ENCODE measurements around the gene CCDC92B. TPM values are rescaled to one million over a fixed set of nuclear protein-coding genes. Genes with fewer than 3 reads are reported as not detected.
A peak's percentile ranks its signal among the peaks of the same experiment; 100 is the strongest.
"Not testable (repeated sequence)": the region's sequence is repeated elsewhere in the genome, so short reads cannot be mapped to it uniquely, and the experiment has no call there.

Gene CCDC92B
- polyA plus RNA-seq, 6 donors from 2014 or later, result not detected

DNA sequence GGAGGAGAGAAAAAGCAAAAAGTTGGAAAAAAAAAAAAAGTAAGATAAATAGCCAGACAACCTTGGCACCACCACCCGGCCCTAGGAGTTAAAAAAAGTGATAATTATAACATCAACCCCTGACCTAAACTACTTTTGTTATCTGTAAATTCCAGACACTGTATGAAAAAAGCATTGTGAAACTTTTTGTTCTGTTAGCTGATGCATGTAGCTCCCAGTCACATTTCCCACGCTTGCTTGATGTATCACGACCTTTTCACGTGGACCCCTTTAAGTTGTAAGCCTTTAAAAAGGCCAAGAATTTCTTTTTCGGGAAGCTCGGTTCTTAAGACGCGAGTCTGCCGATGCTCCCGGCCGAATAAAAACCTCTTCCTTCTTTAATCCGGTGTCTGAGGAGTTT, 35.9 kb upstream of the CCDC92B start:
- not testable (repeated sequence) for ATAC-seq (ENCODE audit: low read depth in 2 of 2); H3K9me3 Mint-ChIP-seq; DNase-seq; H3K36me3 Mint-ChIP-seq; H3K27ac Mint-ChIP-seq
- peaks cover 0 to 11% (median 0%) of the 10 kb centered on the region in 3 donors for H3K27me3 Mint-ChIP-seq
- peak overlapping the region in 1 of 8 donors; percentile 61 for H3K4me3 Mint-ChIP-seq
- H3K4me1 Mint-ChIP-seq, result peaks cover 4 to 22% (median 8%) of the 10 kb centered on the region in 3 donors

DNA sequence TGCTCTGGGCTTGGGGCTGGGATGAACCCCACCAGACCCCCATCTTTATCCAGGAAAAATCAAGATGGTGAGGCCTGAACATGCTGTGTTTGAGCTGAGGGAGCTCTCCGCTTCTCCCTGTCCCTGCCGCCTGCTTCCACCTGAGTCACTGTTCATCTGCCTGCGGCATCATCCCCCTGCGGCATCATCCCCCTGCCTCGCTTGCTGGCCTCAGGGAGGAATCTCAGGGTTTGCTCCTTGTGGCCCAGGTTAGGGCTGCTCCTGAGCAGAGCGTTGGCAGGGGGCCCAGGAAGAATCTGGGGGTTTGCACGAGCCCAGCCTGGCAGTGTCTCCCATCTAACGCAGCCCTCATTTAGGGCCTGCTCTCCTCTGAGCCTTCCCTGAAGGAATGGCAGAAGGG, 35.4 kb upstream of the CCDC92B start:
- Mint-ChIP-seq H3K4me3 (peak overlapping the region in 1 of 8 donors; percentile 61), H3K9me3 (peaks cover 0 to 2% (median 0%) of the 10 kb centered on the region in 7 donors), H3K27me3 (peaks cover 1 to 11% (median 2%) of the 10 kb centered on the region in 3 donors), H3K27ac (no peak overlapping the region), H3K4me1 (peaks cover 3 to 17% (median 3%) of the 10 kb centered on the region in 3 donors), H3K36me3 (no peaks in the 10 kb centered on the region)
- DNase-seq (no peak), ATAC-seq (ENCODE audit: low read depth in 2 of 2) (no peak)

DNA sequence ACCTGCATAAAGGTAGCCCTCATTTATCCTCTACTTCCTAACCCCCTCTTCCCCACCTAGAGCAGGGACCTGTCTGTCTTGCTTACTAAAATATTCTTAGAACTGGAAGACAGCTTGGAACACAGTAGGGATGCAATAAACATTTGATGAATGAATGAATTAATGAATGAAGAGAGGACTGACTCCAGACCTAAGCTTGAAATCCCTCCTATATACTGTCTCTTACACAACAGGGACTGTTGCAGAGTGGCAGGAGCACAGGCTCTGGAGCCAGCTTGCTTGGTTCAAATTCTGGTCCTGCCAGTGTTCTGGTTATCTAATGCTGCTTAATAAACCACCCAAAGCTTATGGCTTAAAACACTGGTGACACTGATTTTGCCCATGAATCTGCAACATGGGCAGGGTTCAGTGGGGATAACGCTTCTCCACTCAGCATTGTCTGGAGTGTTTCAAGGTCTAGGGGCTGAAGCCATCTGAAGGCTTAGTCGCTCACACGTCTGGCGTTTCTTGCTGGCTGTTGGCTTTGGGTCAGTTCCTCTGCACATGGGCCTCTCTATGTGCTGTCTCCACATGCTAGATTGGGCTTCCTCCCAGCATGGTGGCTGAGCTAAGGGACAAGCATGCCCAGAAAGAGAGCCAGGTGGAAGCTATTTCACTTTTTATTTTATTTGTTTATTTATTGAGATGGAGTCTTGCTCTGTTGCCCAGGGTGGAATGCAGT, 34.0 kb upstream of the CCDC92B start:
- H3K4me3 Mint-ChIP-seq, result no peak overlapping the region
- ATAC-seq (ENCODE audit: low read depth in 2 of 2), result no peak
- peak overlapping the region in 2 of 6 donors; percentile 49 to 89 for H3K27ac Mint-ChIP-seq

DNA sequence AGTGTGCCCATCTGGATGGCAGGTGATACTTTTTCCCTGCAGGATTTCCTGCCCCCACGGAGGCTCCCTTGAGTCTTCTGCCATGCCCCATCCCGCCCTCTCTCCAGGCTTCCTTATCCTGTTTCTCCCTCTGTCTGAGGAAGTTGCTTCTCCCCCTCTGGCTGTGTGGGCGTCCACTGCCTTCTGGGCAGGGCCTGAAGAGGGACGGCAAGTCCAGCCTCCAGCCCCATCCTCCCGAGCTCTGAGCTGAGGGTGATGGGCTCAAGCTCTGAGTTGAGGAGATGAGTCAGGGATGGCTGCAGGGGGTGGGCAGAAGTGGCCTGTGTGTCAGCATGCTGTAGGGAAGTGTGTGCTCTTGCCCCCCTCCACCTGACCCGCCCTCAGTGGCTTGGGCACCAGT, 32.6 kb upstream of the CCDC92B start:
- Mint-ChIP-seq H3K9me3 (peaks cover 0 to 2% (median 0%) of the 10 kb centered on the region in 7 donors), H3K27ac (no peak overlapping the region), H3K36me3 (no peaks in the 10 kb centered on the region), H3K4me3 (no peak overlapping the region), H3K27me3 (peaks cover 6 to 35% (median 21%) of the 10 kb centered on the region in 3 donors), H3K4me1 (peaks cover under 1 to 13% (median 2%) of the 10 kb centered on the region in 3 donors)
- ATAC-seq (ENCODE audit: low read depth in 2 of 2) (no peak), DNase-seq (no peak)

More for the DNA sequence above, 34.0 kb upstream of the CCDC92B start:
- Mint-ChIP-seq H3K9me3 (peaks cover 0 to 2% (median 0%) of the 10 kb centered on the region in 7 donors), H3K27me3 (peaks cover 4 to 25% (median 16%) of the 10 kb centered on the region in 3 donors), H3K36me3 (no peaks in the 10 kb centered on the region), H3K4me1 (peaks cover 0 to 15% (median 0%) of the 10 kb centered on the region in 3 donors)
- no peak for DNase-seq

DNA sequence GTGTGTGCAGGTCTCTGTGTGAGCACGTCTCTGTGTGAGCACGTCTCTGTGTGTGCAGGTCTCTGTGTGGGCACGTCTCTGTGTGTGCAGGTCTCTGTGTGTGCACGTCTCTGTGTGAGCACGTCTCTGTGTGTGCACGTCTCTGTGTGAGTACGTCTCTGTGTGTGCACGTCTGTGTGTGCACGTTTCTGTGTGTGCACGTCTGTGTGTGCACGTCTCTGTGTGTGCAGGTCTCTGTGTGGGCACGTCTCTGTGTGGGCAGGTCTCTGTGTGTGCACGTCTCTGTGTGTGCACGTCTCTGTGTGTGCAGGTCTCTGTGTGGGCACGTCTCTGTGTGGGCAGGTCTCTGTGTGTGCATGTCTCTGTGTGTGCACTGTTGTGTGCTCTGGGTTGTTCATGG, 32.1 kb upstream of the CCDC92B start:
- Mint-ChIP-seq H3K27me3 (peaks cover 9 to 38% (median 26%) of the 10 kb centered on the region in 3 donors), H3K27ac (peak overlapping the region in 1 of 6 donors; percentile 86), H3K4me1 (peaks cover 4 to 11% (median 6%) of the 10 kb centered on the region in 3 donors)
- not testable (repeated sequence) for H3K36me3 Mint-ChIP-seq; H3K9me3 Mint-ChIP-seq; H3K4me3 Mint-ChIP-seq; DNase-seq; ATAC-seq (ENCODE audit: low read depth in 2 of 2)

DNA sequence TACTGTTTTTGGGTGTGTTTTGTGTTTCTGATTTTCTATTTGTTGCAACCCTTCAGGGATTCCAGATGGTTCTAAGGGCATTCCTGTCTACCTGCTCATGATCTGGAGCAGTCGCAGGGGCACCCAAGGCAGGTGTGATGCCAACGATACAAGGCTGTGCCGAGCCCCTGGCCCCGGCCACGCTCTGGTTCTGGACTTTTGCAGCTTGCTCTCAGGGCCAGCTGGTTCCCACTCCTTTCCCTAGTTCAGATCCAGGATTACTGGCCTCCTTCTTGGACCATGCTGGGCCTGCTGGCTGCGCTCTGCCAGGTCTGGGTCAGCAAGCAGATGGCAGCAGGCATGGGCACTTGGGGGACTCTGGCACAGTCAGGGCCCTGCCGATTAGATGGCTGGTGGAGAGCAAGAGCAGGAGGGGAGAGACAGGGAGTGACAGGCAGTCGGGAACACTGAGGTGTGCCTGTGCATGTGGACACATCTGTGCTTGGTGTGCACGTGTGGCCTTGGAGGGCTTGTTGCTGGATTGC, 31.5 kb upstream of the CCDC92B start:
- Mint-ChIP-seq H3K4me1 (peaks cover 4 to 8% (median 8%) of the 10 kb centered on the region in 3 donors), H3K36me3 (no peaks in the 10 kb centered on the region), H3K9me3 (peaks cover 0 to 2% (median 0%) of the 10 kb centered on the region in 7 donors), H3K27me3 (peaks cover 9 to 42% (median 26%) of the 10 kb centered on the region in 3 donors), H3K27ac (no peak overlapping the region), H3K4me3 (no peak overlapping the region)
- DNase-seq (no peak), ATAC-seq (ENCODE audit: low read depth in 2 of 2) (no peak)

DNA sequence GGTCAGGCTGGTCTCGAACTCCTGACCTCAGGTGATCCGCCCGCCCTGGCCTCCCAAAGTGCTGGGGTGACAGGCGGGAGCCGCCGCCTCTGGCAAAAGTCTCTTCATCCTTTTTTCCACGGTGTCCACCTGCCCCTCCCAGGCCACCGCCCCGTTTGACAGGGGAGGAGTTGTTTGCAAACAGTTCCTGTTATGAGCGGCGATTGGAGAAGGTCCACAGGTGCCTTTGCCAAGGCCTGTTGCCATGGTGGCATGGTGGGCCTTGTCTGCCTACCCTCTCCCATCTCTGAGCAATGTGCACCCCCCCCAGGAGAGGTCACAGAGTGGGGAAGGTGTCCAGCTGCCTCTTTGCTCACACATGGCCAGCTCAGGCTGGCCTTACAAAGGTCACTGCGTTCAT, 30.8 kb upstream of the CCDC92B start:
- H3K27ac Mint-ChIP-seq, result no peak overlapping the region
- H3K27me3 Mint-ChIP-seq, result peaks cover 17 to 49% (median 32%) of the 10 kb centered on the region in 3 donors
- H3K36me3 Mint-ChIP-seq, result no peaks in the 10 kb centered on the region
- ATAC-seq (ENCODE audit: low read depth in 2 of 2), result no peak
- H3K9me3 Mint-ChIP-seq, result peaks cover 0 to 2% (median 0%) of the 10 kb centered on the region in 7 donors
- H3K4me1 Mint-ChIP-seq, result peaks cover 4 to 16% (median 10%) of the 10 kb centered on the region in 3 donors
- H3K4me3 Mint-ChIP-seq, result no peak overlapping the region
- DNase-seq, result no peak

DNA sequence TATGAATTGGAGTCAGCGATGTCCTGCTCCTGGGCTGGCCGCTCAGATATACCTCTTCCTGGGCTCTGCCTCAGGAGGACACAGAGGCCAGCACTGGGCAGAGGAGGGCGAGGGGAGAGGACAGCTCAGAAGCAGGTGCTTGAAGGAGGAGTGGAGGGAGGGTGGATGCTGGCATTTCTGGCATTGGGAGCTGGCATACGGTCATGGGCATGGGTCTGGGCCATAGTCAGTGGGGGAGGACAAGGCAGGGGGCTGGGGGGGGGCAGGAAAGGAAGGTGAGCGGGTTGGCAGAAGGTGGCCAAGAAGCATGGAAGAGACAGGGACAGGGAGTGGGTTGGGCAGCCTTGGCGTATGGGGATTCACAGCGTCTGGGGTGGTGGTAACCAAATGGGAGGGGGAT, 30.1 kb upstream of the CCDC92B start:
- DNase-seq (no peak), ATAC-seq (ENCODE audit: low read depth in 2 of 2) (no peak)
- peaks cover 21 to 56% (median 39%) of the 10 kb centered on the region in 3 donors for H3K27me3 Mint-ChIP-seq
- H3K4me3 Mint-ChIP-seq, result no peak overlapping the region
- peaks cover 4 to 18% (median 11%) of the 10 kb centered on the region in 3 donors for H3K4me1 Mint-ChIP-seq
- H3K36me3 Mint-ChIP-seq, result no peaks in the 10 kb centered on the region
- H3K27ac Mint-ChIP-seq, result no peak overlapping the region
- H3K9me3 Mint-ChIP-seq, result peaks cover 0 to 2% (median 0%) of the 10 kb centered on the region in 7 donors

DNA sequence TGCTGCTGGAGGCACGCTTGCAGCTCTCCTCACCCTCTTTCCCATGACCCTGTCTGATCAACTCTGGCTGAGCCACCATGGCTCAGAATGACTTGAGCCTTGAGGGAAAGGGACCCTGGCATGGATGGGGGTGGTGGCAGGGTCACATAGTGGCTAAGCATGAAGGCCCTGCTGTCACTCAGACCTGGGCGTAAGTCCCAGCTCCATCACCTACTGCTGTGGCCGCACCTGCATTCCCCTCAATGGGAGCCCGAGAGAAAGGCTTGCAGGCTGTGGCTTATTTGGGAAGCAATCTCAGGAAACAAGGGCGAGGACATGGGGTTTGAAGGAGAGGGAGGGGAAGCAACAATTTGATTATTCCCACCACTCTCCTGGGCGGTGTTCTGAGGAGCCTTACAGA, 29.0 kb upstream of the CCDC92B start:
- no peaks in the 10 kb centered on the region for H3K9me3 Mint-ChIP-seq
- DNase-seq, result no peak
- ATAC-seq (ENCODE audit: low read depth in 2 of 2), result no peak
- H3K36me3 Mint-ChIP-seq, result no peaks in the 10 kb centered on the region
- H3K27ac Mint-ChIP-seq, result peak overlapping the region in 1 of 6 donors; percentile 37
- H3K4me1 Mint-ChIP-seq, result peaks cover 4 to 18% (median 11%) of the 10 kb centered on the region in 3 donors
- peak overlapping the region in 1 of 8 donors; percentile 64 for H3K4me3 Mint-ChIP-seq
- H3K27me3 Mint-ChIP-seq, result peaks cover 27 to 65% (median 49%) of the 10 kb centered on the region in 3 donors

DNA sequence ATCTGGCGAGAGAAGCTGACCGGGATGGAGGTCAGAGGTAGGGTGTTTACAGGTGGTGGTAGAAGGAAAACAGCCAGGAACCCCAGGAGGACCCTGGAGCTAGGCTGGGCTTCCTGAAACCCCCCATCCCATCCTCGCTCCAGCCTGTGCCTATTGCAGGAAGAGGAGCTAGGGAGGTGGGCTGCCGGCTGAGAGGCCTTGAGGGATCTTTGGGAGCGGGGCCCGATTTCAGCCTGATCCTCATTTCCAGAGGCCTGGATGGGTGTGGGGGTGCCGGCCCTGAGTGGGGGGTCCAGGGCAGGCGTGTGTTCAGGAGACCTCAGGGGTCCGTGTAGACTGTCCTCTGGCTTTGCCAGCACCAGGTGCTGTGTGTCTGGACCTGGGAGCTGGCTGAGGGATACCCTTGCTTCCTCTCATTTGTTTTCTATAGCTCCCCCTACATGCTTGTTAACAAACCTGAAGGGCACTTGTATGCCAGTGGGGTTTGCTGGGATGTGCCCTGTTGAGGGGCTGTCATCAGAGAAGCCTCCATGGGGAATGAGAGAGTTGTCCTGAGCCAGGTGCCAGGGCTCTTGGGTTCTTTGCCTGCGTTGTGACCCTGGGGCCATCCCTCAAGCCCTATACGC, 27.9 kb upstream of the CCDC92B start:
- Mint-ChIP-seq H3K27ac (no peak overlapping the region), H3K4me1 (peaks cover 4 to 18% (median 11%) of the 10 kb centered on the region in 3 donors), H3K27me3 (peaks cover 38 to 73% (median 60%) of the 10 kb centered on the region in 3 donors), H3K36me3 (no peaks in the 10 kb centered on the region), H3K9me3 (no peaks in the 10 kb centered on the region), H3K4me3 (peak overlapping the region in 5 of 8 donors; percentile 46 to 64 (median 55))
- DNase-seq (no peak), ATAC-seq (ENCODE audit: low read depth in 2 of 2) (no peak)

DNA sequence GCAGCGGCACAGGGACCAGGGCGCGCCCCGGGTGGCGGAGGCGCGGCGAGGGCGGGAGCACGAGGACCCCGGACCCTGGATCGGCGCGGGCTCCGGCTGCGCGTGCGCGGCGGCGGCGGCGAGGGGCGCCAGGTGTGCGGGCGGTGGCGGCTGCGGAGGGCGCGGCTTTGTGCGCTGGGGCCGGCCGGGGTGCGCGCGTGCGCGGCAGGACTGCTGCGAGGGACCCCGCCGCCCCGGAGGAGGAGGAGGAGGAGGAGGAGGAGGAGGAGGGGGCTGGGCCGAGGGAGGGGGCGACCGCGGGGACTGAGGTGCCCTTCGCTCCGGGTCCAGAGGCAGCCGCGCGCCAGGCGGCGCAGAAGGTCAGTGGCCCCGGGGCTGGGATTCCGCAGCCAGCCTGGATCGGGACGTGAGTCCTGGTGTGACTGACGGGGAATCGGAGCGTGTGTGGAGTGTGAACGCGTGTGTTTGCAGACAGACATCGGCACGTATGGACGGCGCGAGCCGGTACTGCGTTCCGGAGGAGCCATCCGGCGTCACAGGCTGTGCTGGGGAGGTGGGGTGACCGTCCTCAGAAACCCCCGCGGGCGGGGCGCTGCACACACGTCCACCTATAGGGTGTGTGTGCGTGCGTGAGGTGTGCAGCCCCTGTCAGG, 27.3 kb upstream of the CCDC92B start:
- ATAC-seq (ENCODE audit: low read depth in 2 of 2), result peak; percentile 67 to 68

DNA sequence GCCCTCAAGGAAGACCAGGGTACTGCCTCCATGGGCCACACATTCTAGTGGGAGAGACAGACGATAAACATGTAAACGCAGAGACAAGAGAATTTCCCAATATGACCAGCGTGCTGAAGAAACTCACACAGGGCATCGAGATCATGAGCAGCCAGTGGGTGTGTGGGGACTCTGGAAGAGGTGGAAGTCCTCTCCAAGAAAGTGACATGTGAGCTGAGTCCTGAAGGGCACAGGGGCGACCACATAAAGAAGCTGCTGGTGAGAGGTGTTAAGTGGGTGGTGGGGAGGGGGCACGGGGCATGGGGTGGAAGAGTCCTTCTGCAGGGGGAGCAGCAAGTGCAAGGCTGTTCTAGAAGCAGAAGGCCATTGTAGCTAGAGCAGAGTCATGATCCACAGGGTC, 25.8 kb upstream of the CCDC92B start:
- no peaks in the 10 kb centered on the region for H3K9me3 Mint-ChIP-seq
- H3K4me1 Mint-ChIP-seq, result peaks cover 4 to 18% (median 11%) of the 10 kb centered on the region in 3 donors

More for the DNA sequence above, 27.3 kb upstream of the CCDC92B start:
- H3K27ac Mint-ChIP-seq, result no peak overlapping the region
- H3K9me3 Mint-ChIP-seq, result no peaks in the 10 kb centered on the region
- no peak for DNase-seq
- peaks cover 38 to 74% (median 62%) of the 10 kb centered on the region in 3 donors for H3K27me3 Mint-ChIP-seq
- H3K4me1 Mint-ChIP-seq, result peaks cover 4 to 18% (median 11%) of the 10 kb centered on the region in 3 donors
- peak overlapping the region in 5 of 8 donors; percentile 53 to 82 (median 57) for H3K4me3 Mint-ChIP-seq
- no peaks in the 10 kb centered on the region for H3K36me3 Mint-ChIP-seq

DNA sequence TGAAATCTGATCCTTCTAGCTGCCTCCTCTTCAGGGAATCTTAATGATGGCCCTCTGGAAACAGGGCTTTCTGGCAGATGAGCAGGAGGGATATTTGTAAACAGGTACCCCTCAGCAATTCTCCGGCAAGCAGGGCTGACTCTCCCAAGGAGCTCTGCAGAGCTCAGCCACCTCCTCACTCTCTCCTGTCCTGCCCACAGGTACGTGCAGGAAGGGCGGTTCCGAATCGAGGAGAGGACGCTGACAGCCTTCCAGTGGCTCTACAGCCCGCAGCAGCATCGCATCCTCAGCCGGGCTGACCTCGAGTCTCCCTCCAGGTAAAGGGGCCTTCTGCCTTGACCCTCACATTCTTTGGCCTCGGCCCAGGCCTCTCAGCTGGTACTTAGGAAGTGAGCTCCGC, 20.7 kb upstream of the CCDC92B start:
- Mint-ChIP-seq H3K27me3 (peaks cover 24 to 50% (median 29%) of the 10 kb centered on the region in 3 donors), H3K36me3 (no peaks in the 10 kb centered on the region), H3K27ac (no peak overlapping the region), H3K4me3 (no peak overlapping the region), H3K4me1 (peaks cover 0 to 2% (median 1%) of the 10 kb centered on the region in 3 donors), H3K9me3 (no peaks in the 10 kb centered on the region)
- DNase-seq (no peak), ATAC-seq (ENCODE audit: low read depth in 2 of 2) (no peak)

More for the DNA sequence above, 25.8 kb upstream of the CCDC92B start:
- peak overlapping the region in 1 of 6 donors; percentile 24 for H3K27ac Mint-ChIP-seq
- H3K4me3 Mint-ChIP-seq, result peak overlapping the region in 5 of 8 donors; percentile 18 to 82 (median 64)
- no peaks in the 10 kb centered on the region for H3K36me3 Mint-ChIP-seq
- DNase-seq (no peak), ATAC-seq (ENCODE audit: low read depth in 2 of 2) (no peak)
- peaks cover 38 to 74% (median 62%) of the 10 kb centered on the region in 3 donors for H3K27me3 Mint-ChIP-seq

Data from naive B cell (primary cell).